HepG2 (cell line): ENCODE data around the gene TMEM131L. TPM values are rescaled to one million over a fixed set of nuclear protein-coding genes. Genes with fewer than 3 reads are reported as not detected.

Experiments
- ATAC-seq: fragments of 200-7000 bp; cut with Tn5 transposase; 3 replicates; pipeline ENCODE4 v1.9.1; 2020; ENCODE audit warnings: mild to moderate bottlenecking, moderate library complexity
- BruUV-seq: library from RNA; stranded (reverse); fragments of 400-500 nt; replicated peaks from 2 replicates; lab custom pipeline; 2021; lab: Mats Ljungman, UMichigan
- CTCF ChIA-PET: fragments of 300-600 bp; formaldehyde crosslinking; extraction: SDS; loops from one replicate; lab custom pipeline; 2021; ENCODE audit warnings: low total read pairs, inconsistent platforms, low intra/inter-chr PET ratio; lab: Yijun Ruan, JAX
- POLR2A ChIA-PET: fragments of 350-600 bp; sonication (Branson Sonifier 250); formaldehyde crosslinking; loops from one replicate; lab custom pipeline; 2020; ENCODE audit warnings: antibody characterized with exemption, inconsistent platforms; lab: Yijun Ruan, JAX
- DNase-seq: peaks from one replicate; pipeline ENCODE4 v3.0.0-alpha.2; 2015; ENCODE audit warnings: low spot score
- FAIRE-seq: peaks from 3 replicates; lab custom pipeline; 2011; peaks lifted over from hg19 to GRCh38; lab: Jason Lieb, UNC
- H2AFZ ChIP-seq: one replicate; pipeline ENCODE4 v1.6.1; 2011; ENCODE audit warnings: low read length, inconsistent platforms
- H3K27ac ChIP-seq: fragments of 300-600 bp; 3 replicates; pipeline ENCODE4 v1.8.0; 2011; ENCODE audit warnings: mixed run types, mild to moderate bottlenecking, mixed read lengths, low read length, inconsistent platforms; ENCODE audit not compliant: insufficient read depth; ENCODE audit errors: extremely low read length
- H3K27me3 ChIP-seq, 2 experiments: fragments of 200-600 bp in 1 of 2; 2 replicates in 1 of 2; 3 replicates in 1 of 2; pipeline versions ENCODE4 v1.6.0 to v1.8.0; 2011; ENCODE audit warnings: low read length in 2 of 2, mild to moderate bottlenecking in 2 of 2, moderate library complexity in 2 of 2, inconsistent platforms in 1 of 2; ENCODE audit not compliant: insufficient read depth in 2 of 2, control insufficient read depth in 1 of 2
- H3K36me3 ChIP-seq, 2 experiments: fragments of 200-600 bp in 1 of 2; replicated peaks in 1 of 2; 2 replicates in 1 of 2; 3 replicates in 1 of 2; pipeline versions ENCODE4 v1.5.1 to v1.8.0; 2011; ENCODE audit warnings: low read length in 2 of 2, inconsistent platforms in 1 of 2; ENCODE audit not compliant: insufficient read depth in 2 of 2, control insufficient read depth in 1 of 2
- H3K4me1 ChIP-seq: 2 replicates; pipeline ENCODE4 v1.5.1; 2012; ENCODE audit warnings: low read length, inconsistent platforms; ENCODE audit not compliant: insufficient read depth
- H3K4me2 ChIP-seq: 2 replicates; pipeline ENCODE4 v1.6.0; 2011; ENCODE audit warnings: low read depth, low read length, inconsistent platforms
- H3K4me3 ChIP-seq, 3 experiments: fragments of 200-600 bp in 1 of 3; sonication (generic), shearing (Covaris generic) in 1 of 3; replicated peaks in 1 of 3; 2 replicates each; pipeline ENCODE4 v1.5.1; 2011 to 2016; ENCODE audit warnings: low read length in 3 of 3, inconsistent platforms in 2 of 3, low read depth in 2 of 3, mild to moderate bottlenecking in 2 of 3, control low read depth in 1 of 3, mixed read lengths in 1 of 3; ENCODE audit not compliant: insufficient read depth in 1 of 3
- H3K79me2 ChIP-seq: one replicate; pipeline ENCODE4 v1.6.1; 2011; ENCODE audit warnings: low read length, inconsistent platforms; ENCODE audit not compliant: insufficient read depth
- H3K9ac ChIP-seq: 2 replicates; pipeline ENCODE4 v1.6.0; 2011; ENCODE audit warnings: mild to moderate bottlenecking, low read depth, low read length, inconsistent platforms; ENCODE audit not compliant: insufficient read depth
- H3K9me3 ChIP-seq: 2 replicates; pipeline ENCODE4 v1.5.1; 2012; ENCODE audit warnings: mild to moderate bottlenecking, low read length
- H4K20me1 ChIP-seq: 2 replicates; pipeline ENCODE4 v1.6.0; 2011; ENCODE audit warnings: inconsistent platforms, mild to moderate bottlenecking, low read length, moderate library complexity; ENCODE audit not compliant: insufficient read depth
- GABPA ChIP-seq, 2 experiments: IDR thresholded peaks; 2 replicates each; pipeline ENCODE4 v1.6.1; 2011 to 2016; ENCODE audit warnings: low read depth in 2 of 2, low read length in 1 of 2, missing biosample characterization in 1 of 2, missing genetic modification characterization in 1 of 2
- NFATC3 ChIP-seq: sonication (generic); formaldehyde crosslinking; IDR thresholded peaks from 2 replicates; pipeline ENCODE4 v1.5.1; 2020; ENCODE audit warnings: mild to moderate bottlenecking, missing genetic modification reagents
- NFIC ChIP-seq: IDR thresholded peaks from 2 replicates; pipeline ENCODE4 v1.6.1; 2012; ENCODE audit warnings: mild to moderate bottlenecking, low read length, inconsistent platforms
- TAF1 ChIP-seq: sonication (generic); formaldehyde crosslinking; IDR thresholded peaks from 2 replicates; pipeline ENCODE4 v1.4.0; 2020; ENCODE audit warnings: missing genetic modification reagents
- TCF7L2 ChIP-seq: IDR thresholded peaks from 2 replicates; pipeline ENCODE4 v1.6.1; 2011; ENCODE audit warnings: mild to moderate bottlenecking, low read depth, low read length, moderate library complexity
- ZNF207 ChIP-seq: fragments of 450-650 bp; IDR thresholded peaks from 2 replicates; pipeline ENCODE4 v1.6.1; 2016; ENCODE audit warnings: antibody characterized with exemption, borderline replicate concordance
- WGBS: methylation state at CpG from one replicate; pipeline ENCODE4 v1.1.6; 2017; ENCODE audit warnings: low lambda C conversion rate; 5-methylcytosine and 5-hydroxymethylcytosine counted together
- in situ Hi-C: cut with HindIII; loops from 2 replicates; pipeline ENCODE4 v1.10.0; 2017; ENCODE audit warnings: low pct_unique_long_range_greater_than_20kb; ENCODE audit not compliant: extremely low pct_ligation_motif_present
- intact Hi-C: fragments of 100-400 bp; cut with micrococcal nuclease; formaldehyde crosslinking; loops from one replicate; pipeline ENCODE4 v1.10.0; 2022; ENCODE audit not compliant: unreplicated experiment
- polyA plus RNA-seq, 8 experiments: library from polyadenylated mRNA; depleted of rRNA in 3 of 8; stranded (reverse) in 7 of 8; unstranded in 1 of 8; fragments of >200 nt; fragmentation: Illumina TruSeq in 4 of 8; extraction: Trizol in 4 of 8; gene quantifications; 2 replicates each; pipeline versions ENCODE4 v1.2.1 to v1.2.3, GENCODE V29; 2011 to 2016; ENCODE audit warnings: low read depth in 4 of 8, missing spikeins in 1 of 8, mixed read lengths in 1 of 8; ENCODE audit not compliant: insufficient read depth in 1 of 8
- total RNA-seq, 5 experiments: library from RNA; depleted of rRNA; stranded (reverse); fragments of >200 nt; fragmentation: Illumina TruSeq; extraction: Trizol; gene quantifications; 2 replicates each; pipeline ENCODE4 v1.2.3, GENCODE V29; 2016; ENCODE audit warnings: low read depth in 1 of 5
- TF ChIP-seq, protein P1 (sequence below): sonication (generic); formaldehyde crosslinking; IDR thresholded peaks from 2 replicates; pipeline ENCODE4 v1.9.0; 2021; ENCODE audit warnings: missing genetic modification reagents, borderline replicate concordance
- TF ChIP-seq, protein P2 (sequence below): sonication (generic); formaldehyde crosslinking; IDR thresholded peaks from 2 replicates; pipeline ENCODE4 v1.8.1; 2023; ENCODE audit warnings: mild to moderate bottlenecking, missing genetic modification reagents, borderline replicate concordance
- TF ChIP-seq, protein P3 (sequence below): sonication (generic); formaldehyde crosslinking; conservative IDR thresholded peaks from 2 replicates; pipeline ENCODE4 v1.8.0; 2022; ENCODE audit warnings: mild to moderate bottlenecking, moderate library complexity, missing genetic modification reagents
- TF ChIP-seq, protein P4 (sequence below): sonication (generic); formaldehyde crosslinking; IDR thresholded peaks from 2 replicates; pipeline ENCODE4 v1.5.0; 2020; ENCODE audit warnings: mild to moderate bottlenecking, missing genetic modification reagents, moderate library complexity

The TMEM131L gene
- total and polyA plus RNA-seq, 2 of the 13 experiments (the other 11 are each of a cell fraction or from before 2014, with no cell fraction given), result 2.2 to 4.5 TPM

DNA sequence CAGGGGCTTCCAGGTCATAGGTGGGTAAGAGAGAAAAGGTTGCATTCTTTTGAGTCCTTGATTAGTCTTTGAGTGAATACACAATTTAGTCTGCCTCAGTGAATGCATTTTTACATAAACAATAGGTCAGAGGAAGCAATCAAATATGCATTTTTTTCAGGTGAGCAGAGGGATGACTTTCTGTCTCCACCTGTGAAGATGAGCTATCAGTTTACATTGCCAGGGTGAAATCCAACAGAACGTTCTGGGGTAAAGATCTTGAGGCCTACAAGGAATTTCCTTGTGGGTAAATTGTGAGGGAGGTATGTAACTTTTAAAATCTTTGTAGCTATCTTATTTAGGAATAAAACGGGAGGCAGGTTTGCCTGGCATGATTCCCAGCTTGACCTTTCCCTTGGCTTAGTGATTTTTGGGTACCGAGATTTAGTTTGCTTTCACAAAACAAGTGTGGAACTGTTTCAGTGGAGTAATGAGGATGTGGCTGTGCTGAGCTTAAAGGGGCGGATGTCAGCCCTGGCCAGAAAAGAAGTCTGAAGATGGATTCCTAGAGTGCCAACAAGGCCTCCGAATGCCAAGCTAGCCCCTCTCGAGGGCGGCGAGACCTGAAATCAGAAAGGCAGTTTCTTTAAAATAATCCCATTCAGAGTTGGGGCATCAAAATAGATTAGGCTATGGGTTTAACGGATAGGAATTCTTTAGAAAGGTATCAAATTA, 29.5 kb downstream of the TMEM131L start:
- no peaks in the 10 kb centered on the region for H3K79me2 ChIP-seq
- no peak overlapping the region for H2AFZ ChIP-seq
- H3K9me3 ChIP-seq, result no peaks in the 10 kb centered on the region
- ATAC-seq (no peak), DNase-seq (no peak), FAIRE-seq (no peak)
- no peaks in the 10 kb centered on the region for H4K20me1 ChIP-seq
- BruUV-seq, result no TSS peak
- TF ChIP-seq ZNF207 (no peak), NFATC3 (CRISPR knock-in tag) (no peak), NFIC (no peak), TCF7L2 (no peak), TAF1 (no peak), GABPA (IDR thresholded peaks at IDR 0.05; ENCODE audit: low read depth, low read length) (no peak), GABPA (CRISPR knock-in tag; IDR thresholded peaks at IDR 0.05; ENCODE audit: low read depth) (no peak)
- TF ChIP-seq, protein P1, sequence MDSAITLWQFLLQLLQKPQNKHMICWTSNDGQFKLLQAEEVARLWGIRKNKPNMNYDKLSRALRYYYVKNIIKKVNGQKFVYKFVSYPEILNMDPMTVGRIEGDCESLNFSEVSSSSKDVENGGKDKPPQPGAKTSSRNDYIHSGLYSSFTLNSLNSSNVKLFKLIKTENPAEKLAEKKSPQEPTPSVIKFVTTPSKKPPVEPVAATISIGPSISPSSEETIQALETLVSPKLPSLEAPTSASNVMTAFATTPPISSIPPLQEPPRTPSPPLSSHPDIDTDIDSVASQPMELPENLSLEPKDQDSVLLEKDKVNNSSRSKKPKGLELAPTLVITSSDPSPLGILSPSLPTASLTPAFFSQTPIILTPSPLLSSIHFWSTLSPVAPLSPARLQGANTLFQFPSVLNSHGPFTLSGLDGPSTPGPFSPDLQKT (CRISPR knock-in tag), result no peak
- TF ChIP-seq, protein P2, sequence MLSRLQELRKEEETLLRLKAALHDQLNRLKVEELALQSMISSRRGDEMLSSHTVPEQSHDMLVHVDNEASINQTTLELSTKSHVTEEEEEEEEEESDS (CRISPR knock-in tag), result no peak
- TF ChIP-seq, protein P3, sequence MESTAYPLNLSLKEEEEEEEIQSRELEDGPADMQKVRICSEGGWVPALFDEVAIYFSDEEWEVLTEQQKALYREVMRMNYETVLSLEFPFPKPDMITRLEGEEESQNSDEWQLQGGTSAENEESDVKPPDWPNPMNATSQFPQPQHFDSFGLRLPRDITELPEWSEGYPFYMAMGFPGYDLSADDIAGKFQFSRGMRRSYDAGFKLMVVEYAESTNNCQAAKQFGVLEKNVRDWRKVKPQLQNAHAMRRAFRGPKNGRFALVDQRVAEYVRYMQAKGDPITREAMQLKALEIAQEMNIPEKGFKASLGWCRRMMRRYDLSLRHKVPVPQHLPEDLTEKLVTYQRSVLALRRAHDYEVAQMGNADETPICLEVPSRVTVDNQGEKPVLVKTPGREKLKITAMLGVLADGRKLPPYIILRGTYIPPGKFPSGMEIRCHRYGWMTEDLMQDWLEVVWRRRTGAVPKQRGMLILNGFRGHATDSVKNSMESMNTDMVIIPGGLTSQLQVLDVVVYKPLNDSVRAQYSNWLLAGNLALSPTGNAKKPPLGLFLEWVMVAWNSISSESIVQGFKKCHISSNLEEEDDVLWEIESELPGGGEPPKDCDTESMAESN (CRISPR knock-in tag), result no peak
- TF ChIP-seq, protein P4, sequence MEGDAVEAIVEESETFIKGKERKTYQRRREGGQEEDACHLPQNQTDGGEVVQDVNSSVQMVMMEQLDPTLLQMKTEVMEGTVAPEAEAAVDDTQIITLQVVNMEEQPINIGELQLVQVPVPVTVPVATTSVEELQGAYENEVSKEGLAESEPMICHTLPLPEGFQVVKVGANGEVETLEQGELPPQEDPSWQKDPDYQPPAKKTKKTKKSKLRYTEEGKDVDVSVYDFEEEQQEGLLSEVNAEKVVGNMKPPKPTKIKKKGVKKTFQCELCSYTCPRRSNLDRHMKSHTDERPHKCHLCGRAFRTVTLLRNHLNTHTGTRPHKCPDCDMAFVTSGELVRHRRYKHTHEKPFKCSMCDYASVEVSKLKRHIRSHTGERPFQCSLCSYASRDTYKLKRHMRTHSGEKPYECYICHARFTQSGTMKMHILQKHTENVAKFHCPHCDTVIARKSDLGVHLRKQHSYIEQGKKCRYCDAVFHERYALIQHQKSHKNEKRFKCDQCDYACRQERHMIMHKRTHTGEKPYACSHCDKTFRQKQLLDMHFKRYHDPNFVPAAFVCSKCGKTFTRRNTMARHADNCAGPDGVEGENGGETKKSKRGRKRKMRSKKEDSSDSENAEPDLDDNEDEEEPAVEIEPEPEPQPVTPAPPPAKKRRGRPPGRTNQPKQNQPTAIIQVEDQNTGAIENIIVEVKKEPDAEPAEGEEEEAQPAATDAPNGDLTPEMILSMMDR (CRISPR knock-in tag), result no peak
- intact Hi-C loops (no loop called here), in situ Hi-C loops (no loop called here)
- H3K36me3 ChIP-seq, result no peaks in the 10 kb centered on the region
- ChIA-PET CTCF (no interaction called here), POLR2A (interaction anchor here (1.2 kb wide), 1 partner anchor 30 kb away, joined by 3 read pairs; the partner anchor contains the start of gene TMEM131L)
- H3K27me3 ChIP-seq, result no peaks in the 10 kb centered on the region
- no peak overlapping the region for H3K4me3 ChIP-seq
- 96% methylated on average over 9 of the region's 9 CpGs for WGBS
- H3K27ac ChIP-seq, result no peak overlapping the region
- H3K4me1 ChIP-seq, result peaks cover 8% of the 10 kb centered on the region; the same call in 1 of the 2 replicates
- H3K4me2 ChIP-seq, result no peak overlapping the region
- no peak overlapping the region for H3K9ac ChIP-seq
